ENCODE data around the gene HS3ST6.

DNA sequence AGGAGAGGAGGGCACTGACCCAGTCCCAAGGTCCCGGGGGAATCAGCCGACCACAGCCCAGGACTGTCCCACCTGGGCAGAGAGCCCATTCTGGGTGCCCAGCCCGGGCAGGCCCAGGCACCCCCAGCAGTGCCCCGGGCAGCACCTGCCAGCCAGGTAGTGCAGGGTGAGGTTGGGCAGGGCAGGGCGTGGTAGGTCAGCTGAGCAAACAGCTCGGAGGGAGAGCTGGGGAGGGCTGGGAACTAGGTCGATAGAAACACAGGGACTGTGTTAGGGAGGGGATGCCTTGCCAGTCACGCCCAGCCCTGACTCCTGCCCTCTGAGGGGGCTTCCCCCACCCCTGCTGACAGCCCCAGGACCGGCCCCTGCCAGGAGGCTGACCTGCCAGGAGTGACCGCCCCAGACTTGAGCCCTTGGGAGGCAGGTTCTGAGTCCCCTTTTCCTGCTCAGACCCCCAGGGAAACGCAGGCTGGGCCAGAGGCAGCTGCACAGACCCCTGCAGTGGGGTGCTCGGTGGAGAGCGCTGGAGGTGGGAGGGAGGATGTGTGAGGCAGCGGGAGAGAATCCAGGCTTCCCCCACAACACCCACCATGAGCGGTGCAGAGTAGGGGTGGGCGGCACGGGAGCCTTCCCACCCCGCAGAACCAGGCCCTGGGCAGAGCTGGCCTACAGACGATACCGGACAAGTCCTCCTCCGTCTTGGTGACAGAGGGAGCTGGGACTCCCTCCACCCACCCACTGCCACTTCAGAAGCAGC lies 4.7 kb downstream of the HS3ST6 start:
- TF ChIP-seq, protein P1, sequence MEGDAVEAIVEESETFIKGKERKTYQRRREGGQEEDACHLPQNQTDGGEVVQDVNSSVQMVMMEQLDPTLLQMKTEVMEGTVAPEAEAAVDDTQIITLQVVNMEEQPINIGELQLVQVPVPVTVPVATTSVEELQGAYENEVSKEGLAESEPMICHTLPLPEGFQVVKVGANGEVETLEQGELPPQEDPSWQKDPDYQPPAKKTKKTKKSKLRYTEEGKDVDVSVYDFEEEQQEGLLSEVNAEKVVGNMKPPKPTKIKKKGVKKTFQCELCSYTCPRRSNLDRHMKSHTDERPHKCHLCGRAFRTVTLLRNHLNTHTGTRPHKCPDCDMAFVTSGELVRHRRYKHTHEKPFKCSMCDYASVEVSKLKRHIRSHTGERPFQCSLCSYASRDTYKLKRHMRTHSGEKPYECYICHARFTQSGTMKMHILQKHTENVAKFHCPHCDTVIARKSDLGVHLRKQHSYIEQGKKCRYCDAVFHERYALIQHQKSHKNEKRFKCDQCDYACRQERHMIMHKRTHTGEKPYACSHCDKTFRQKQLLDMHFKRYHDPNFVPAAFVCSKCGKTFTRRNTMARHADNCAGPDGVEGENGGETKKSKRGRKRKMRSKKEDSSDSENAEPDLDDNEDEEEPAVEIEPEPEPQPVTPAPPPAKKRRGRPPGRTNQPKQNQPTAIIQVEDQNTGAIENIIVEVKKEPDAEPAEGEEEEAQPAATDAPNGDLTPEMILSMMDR (conservative IDR thresholded peaks at IDR 0.05; ENCODE audit: low read depth, low read length): no peak
- TF ChIP-seq EZH2 (IDR thresholded peaks at IDR 0.05; ENCODE audit: low read length, unreplicated experiment) (no peak), EZH2phosphoT487 (IDR thresholded peaks at IDR 0.05; ENCODE audit: borderline replicate concordance, low read length) (no peak)
